Osteocyte (in vitro differentiated cells): ENCODE measurements around the gene MICU2. TPM values are rescaled to one million over a fixed set of nuclear protein-coding genes. Genes with fewer than 3 reads are reported as not detected.

Source experiments
- DNase-seq: peaks from one replicate; pipeline ENCODE4 v3.0.0; 2021; ENCODE audit warnings: mixed read lengths; ENCODE audit not compliant: unreplicated experiment; ENCODE audit errors: extremely low spot score
- H3K27ac Mint-ChIP-seq: one replicate; pipeline ENCODE4 v1.8.0; 2021; ENCODE audit warnings: mild to moderate bottlenecking, mixed read lengths; ENCODE audit not compliant: unreplicated experiment
- H3K27me3 Mint-ChIP-seq: one replicate; pipeline ENCODE4 v1.8.0; 2021; ENCODE audit warnings: mixed read lengths; ENCODE audit not compliant: unreplicated experiment
- H3K36me3 Mint-ChIP-seq: one replicate; pipeline ENCODE4 v1.8.0; 2021; ENCODE audit warnings: mixed read lengths; ENCODE audit not compliant: unreplicated experiment
- H3K4me1 Mint-ChIP-seq: one replicate; pipeline ENCODE4 v1.8.0; 2021; ENCODE audit warnings: mixed read lengths; ENCODE audit not compliant: unreplicated experiment
- H3K4me3 Mint-ChIP-seq: one replicate; pipeline ENCODE4 v1.8.0; 2021; ENCODE audit warnings: mild to moderate bottlenecking, moderate library complexity, mixed read lengths; ENCODE audit not compliant: unreplicated experiment
- H3K9me3 Mint-ChIP-seq: one replicate; pipeline ENCODE4 v1.8.0; 2021; ENCODE audit warnings: mixed read lengths; ENCODE audit not compliant: unreplicated experiment
- CTCF ChIP-seq: fragments of 200-600 bp; sonication (generic); IDR thresholded peaks from 2 replicates; pipeline ENCODE4 v1.5.0; 2021; ENCODE audit warnings: antibody characterized with exemption, mild to moderate bottlenecking, moderate library complexity
- total RNA-seq: library from RNA; stranded (reverse); gene quantifications from 2 replicates; pipeline ENCODE4 v1.2.1, GENCODE V29; 2021

Gene MICU2
- total RNA-seq, 1 donor from 2014 or later, result 31.0 TPM

DNA sequence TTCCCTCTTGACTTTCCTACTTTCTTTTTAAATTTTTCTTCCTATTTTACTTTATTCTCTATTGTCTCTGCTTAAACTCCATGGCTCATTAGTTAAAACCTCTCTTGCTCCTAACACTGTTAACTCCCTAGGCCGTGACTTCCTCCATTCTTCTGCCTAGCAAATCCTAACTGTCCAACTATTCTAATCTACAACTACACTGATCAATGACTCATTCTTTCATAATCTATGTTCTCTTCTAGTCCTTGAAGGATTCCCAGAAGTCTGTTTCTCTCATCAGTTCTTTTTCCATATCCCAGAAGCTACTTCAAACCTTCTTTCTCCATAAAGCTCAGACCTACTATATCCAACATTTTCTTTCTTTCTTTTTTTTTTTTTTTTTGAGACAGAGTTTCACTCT, 66.9 kb downstream of the MICU2 start:
- Mint-ChIP-seq H3K36me3 (peaks cover 21% of the 10 kb centered on the region), H3K4me1 (peaks cover 21% of the 10 kb centered on the region), H3K27me3 (no peaks in the 10 kb centered on the region), H3K4me3 (no peak overlapping the region), H3K27ac (no peak overlapping the region), H3K9me3 (no peaks in the 10 kb centered on the region)
- DNase-seq, result no peak
- TF ChIP-seq CTCF, result no peak

DNA sequence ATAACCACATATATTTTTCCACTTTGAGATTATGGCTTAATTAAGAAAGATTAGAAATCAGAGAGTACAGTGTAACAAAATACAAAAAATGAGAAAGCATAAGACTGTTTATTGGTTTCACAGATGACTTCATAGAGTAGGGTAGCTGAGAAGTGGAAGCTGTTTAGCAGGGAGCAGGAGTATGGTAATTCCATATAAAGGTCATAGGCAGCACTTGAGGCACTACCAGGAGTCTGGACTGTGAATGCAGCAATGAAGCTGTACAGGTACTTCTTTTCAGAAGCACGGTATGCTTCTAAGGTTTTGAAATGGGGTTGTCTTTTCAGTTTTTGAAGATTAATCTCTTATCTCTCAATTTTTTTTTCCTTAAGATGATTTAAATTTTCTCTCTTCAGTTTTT, 69.2 kb downstream of the MICU2 start:
- Mint-ChIP-seq H3K9me3 (no peaks in the 10 kb centered on the region), H3K27ac (no peak overlapping the region), H3K27me3 (no peaks in the 10 kb centered on the region), H3K4me3 (no peak overlapping the region), H3K4me1 (peaks cover 3% of the 10 kb centered on the region), H3K36me3 (peaks cover 21% of the 10 kb centered on the region)
- TF ChIP-seq CTCF, result no peak
- DNase-seq, result no peak

- Mint-ChIP-seq H3K27ac (no peak overlapping the region), H3K9me3 (no peaks in the 10 kb centered on the region), H3K4me1 (peaks cover 2% of the 10 kb centered on the region), H3K27me3 (no peaks in the 10 kb centered on the region), H3K36me3 (peaks cover 7% of the 10 kb centered on the region), H3K4me3 (no peak overlapping the region)
- no peak for DNase-seq
- no peak for TF ChIP-seq CTCF
Observed at GRCh38 chr13:21531455-21531854, 72.5 kb downstream of the MICU2 start.

GRCh38 chr13:21530656-21531055, 73.3 kb downstream of the MICU2 start:
- TF ChIP-seq CTCF, result no peak
- Mint-ChIP-seq H3K4me3 (no peak overlapping the region), H3K9me3 (no peaks in the 10 kb centered on the region), H3K27ac (no peak overlapping the region), H3K4me1 (peaks cover 2% of the 10 kb centered on the region), H3K27me3 (no peaks in the 10 kb centered on the region), H3K36me3 (peaks cover 11% of the 10 kb centered on the region)
- DNase-seq, result no peak

DNA sequence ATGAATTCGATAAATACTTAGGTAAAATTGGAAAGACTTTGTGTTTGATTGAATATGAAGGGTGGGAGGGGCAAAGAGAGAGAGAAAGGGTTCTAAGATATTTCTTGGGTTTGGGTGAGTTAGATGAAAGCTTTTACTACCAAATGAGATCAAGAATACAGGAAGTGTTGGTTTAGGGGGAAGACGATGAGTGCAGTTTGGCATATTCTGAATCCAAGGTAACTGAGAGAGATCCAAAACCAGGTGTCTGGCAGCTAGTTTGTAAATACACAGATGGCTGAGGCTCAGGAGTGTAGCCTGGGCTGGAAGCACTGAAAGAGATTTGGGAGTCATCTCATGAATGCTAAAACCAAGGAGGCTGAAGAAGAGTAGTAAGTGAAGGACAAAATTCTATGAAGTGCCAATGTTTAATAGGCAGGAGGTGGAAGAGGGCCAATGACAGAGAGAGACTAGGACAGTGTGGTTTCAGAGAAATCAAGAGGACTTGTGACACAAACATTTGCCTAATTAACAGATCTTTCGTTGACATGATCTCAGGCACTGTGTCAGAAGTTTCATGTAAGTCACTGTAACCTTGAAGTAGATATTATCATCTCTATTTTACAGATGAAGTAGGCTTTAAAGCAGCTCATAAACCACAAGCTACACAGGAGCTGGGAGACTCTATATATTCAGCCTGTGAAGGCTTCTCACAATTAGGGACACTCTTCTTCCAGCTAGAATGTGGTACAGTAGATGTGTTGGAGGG, 74.7 kb downstream of the MICU2 start:
- peaks cover 2% of the 10 kb centered on the region for H3K4me1 Mint-ChIP-seq
- no peaks in the 10 kb centered on the region for H3K9me3 Mint-ChIP-seq
- H3K36me3 Mint-ChIP-seq, result peaks cover 11% of the 10 kb centered on the region
- H3K27me3 Mint-ChIP-seq, result no peaks in the 10 kb centered on the region
- H3K27ac Mint-ChIP-seq, result no peak overlapping the region
- H3K4me3 Mint-ChIP-seq, result no peak overlapping the region
- no peak for DNase-seq
- TF ChIP-seq CTCF, result no peak
